ENCODE results near the gene MYRFL. TPM values are rescaled to one million over a fixed set of nuclear protein-coding genes. Genes with fewer than 3 reads are reported as not detected.

The MYRFL gene
- total RNA-seq, 2 donors from 2014 or later, result 0.15 to 0.55 TPM

DNA sequence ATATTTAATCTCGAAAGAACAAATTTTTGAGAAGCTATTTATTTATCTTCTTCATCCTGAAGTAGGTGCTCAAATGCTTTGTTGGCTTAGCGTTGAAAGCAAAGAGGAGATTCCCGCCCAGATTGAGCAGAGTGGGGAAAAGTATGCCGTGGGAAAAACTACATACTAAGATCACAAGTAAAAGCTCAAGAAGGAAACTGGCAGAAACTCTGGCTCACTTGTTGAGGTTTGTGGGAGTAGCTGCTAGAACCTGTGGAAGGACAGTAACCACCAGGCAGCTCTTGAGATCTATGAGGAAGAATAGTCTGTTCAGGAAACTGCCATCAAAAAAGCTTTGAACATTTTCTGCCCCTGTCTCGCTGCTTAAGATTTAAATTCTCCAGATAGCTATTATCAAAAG is 3.9 kb downstream of the MYRFL start:
- Mint-ChIP-seq H3K27me3 (ENCODE audit: insufficient read depth) (peaks cover 5% of the 10 kb centered on the region), H3K4me1 (no peaks in the 10 kb centered on the region), H3K9me3 (no peaks in the 10 kb centered on the region), H3K4me3 (no peak overlapping the region), H3K36me3 (ENCODE audit: low read depth) (no peaks in the 10 kb centered on the region), H3K27ac (no peak overlapping the region)
- DNase-seq, result no peak
- Histone ChIP-seq H3K4me1 (ENCODE audit: control insufficient read depth, insufficient read depth, low read length) (no peaks in the 10 kb centered on the region), H3K27me3 (ENCODE audit: control insufficient read depth, insufficient read depth, low read length, poor library complexity, severe bottlenecking) (no peaks in the 10 kb centered on the region), H3K4me3 (ENCODE audit: low read length) (no peak overlapping the region), H3K9me3 (ENCODE audit: control insufficient read depth, low read length) (no peaks in the 10 kb centered on the region), H3K36me3 (ENCODE audit: control insufficient read depth, insufficient read depth, low read length) (no peaks in the 10 kb centered on the region), H3K27ac (ENCODE audit: low read depth, low read length) (no peak overlapping the region), H3K9ac (ENCODE audit: extremely low read depth, low read length, poor library complexity, severe bottlenecking) (no peak overlapping the region)
- TF ChIP-seq, protein P1, sequence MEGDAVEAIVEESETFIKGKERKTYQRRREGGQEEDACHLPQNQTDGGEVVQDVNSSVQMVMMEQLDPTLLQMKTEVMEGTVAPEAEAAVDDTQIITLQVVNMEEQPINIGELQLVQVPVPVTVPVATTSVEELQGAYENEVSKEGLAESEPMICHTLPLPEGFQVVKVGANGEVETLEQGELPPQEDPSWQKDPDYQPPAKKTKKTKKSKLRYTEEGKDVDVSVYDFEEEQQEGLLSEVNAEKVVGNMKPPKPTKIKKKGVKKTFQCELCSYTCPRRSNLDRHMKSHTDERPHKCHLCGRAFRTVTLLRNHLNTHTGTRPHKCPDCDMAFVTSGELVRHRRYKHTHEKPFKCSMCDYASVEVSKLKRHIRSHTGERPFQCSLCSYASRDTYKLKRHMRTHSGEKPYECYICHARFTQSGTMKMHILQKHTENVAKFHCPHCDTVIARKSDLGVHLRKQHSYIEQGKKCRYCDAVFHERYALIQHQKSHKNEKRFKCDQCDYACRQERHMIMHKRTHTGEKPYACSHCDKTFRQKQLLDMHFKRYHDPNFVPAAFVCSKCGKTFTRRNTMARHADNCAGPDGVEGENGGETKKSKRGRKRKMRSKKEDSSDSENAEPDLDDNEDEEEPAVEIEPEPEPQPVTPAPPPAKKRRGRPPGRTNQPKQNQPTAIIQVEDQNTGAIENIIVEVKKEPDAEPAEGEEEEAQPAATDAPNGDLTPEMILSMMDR (conservative IDR thresholded peaks at IDR 0.05), result no peak
- 88 to 100% methylated on average over 2 to 5 of the region's 5 CpGs for WGBS, 2 experiments (ENCODE audit: insufficient coverage in 1 of 2, insufficient read length in 1 of 2)

DNA sequence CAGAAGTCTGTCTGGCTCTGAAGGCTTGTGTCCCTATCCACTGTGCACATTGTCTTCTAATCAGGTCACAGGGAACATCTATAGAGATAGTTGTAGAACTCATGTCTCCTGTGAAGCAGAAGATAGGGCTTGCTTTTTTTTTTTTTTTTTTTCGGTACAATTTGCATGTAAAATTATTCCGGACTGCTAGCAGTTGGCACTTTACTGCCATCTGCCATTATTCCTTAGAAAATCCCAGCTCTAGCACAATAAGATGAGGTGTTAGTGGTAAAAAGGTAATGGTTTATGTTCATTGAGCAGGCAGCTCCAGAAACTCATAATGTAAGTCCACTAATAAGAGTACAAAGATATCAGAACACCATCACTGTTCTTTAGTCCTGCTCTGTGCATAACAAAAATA is 8.7 kb downstream of the MYRFL start:
- H3K27me3 Mint-ChIP-seq (ENCODE audit: insufficient read depth), result peaks cover 5% of the 10 kb centered on the region
- TF ChIP-seq, protein P1 (conservative IDR thresholded peaks at IDR 0.05), result no peak
- H3K4me1 Mint-ChIP-seq, result peaks cover 12% of the 10 kb centered on the region
- H3K27ac ChIP-seq (ENCODE audit: low read depth, low read length), result no peak overlapping the region
- no peaks in the 10 kb centered on the region for H3K36me3 ChIP-seq (ENCODE audit: control insufficient read depth, insufficient read depth, low read length)
- no peaks in the 10 kb centered on the region for H3K27me3 ChIP-seq (ENCODE audit: control insufficient read depth, insufficient read depth, low read length, poor library complexity, severe bottlenecking)
- H3K4me1 ChIP-seq (ENCODE audit: control insufficient read depth, insufficient read depth, low read length), result peaks cover 2% of the 10 kb centered on the region
- H3K4me3 Mint-ChIP-seq, result no peak overlapping the region
- no peaks in the 10 kb centered on the region for H3K9me3 Mint-ChIP-seq
- H3K4me3 ChIP-seq (ENCODE audit: low read length), result no peak overlapping the region
- no CpG with 5 or more reads among the region's 2 CpGs for WGBS, 2 experiments (ENCODE audit: insufficient coverage in 1 of 2, insufficient read length in 1 of 2)
- no peaks in the 10 kb centered on the region for H3K9me3 ChIP-seq (ENCODE audit: control insufficient read depth, low read length)
- H3K36me3 Mint-ChIP-seq (ENCODE audit: low read depth), result no peaks in the 10 kb centered on the region
- H3K27ac Mint-ChIP-seq, result no peak overlapping the region
- H3K9ac ChIP-seq (ENCODE audit: extremely low read depth, low read length, poor library complexity, severe bottlenecking), result no peak overlapping the region
- DNase-seq, result no peak

DNA sequence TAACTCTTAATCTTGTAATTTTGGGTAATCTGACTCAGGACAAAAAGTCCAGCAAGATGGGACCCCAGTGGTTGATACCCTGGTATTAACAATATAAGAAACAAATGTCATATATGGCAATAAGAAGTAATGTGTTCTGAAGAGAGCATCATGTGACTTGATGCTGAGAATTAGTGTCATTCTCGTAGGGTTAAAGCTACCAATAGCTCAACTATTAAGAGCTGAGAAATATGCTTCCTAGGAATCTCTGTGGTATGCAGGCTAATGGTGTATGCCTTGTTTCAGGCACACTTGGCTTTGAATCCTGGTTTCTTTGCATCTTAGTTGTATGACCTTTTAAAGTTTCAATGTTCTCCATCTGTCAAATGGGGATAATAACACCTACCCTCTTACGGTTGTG is 9.1 kb downstream of the MYRFL start:
- Histone ChIP-seq H3K4me3 (ENCODE audit: low read length) (no peak overlapping the region), H3K9me3 (ENCODE audit: control insufficient read depth, low read length) (no peaks in the 10 kb centered on the region), H3K9ac (ENCODE audit: extremely low read depth, low read length, poor library complexity, severe bottlenecking) (no peak overlapping the region), H3K27me3 (ENCODE audit: control insufficient read depth, insufficient read depth, low read length, poor library complexity, severe bottlenecking) (no peaks in the 10 kb centered on the region), H3K27ac (ENCODE audit: low read depth, low read length) (no peak overlapping the region), H3K36me3 (ENCODE audit: control insufficient read depth, insufficient read depth, low read length) (no peaks in the 10 kb centered on the region), H3K4me1 (ENCODE audit: control insufficient read depth, insufficient read depth, low read length) (peaks cover 2% of the 10 kb centered on the region)
- H3K9me3 Mint-ChIP-seq, result no peaks in the 10 kb centered on the region
- WGBS, 2 experiments (ENCODE audit: insufficient coverage in 1 of 2, insufficient read length in 1 of 2), result 88 to 100% methylated on average over 1 to 2 of the region's 2 CpGs
- DNase-seq, result no peak
- peaks cover 4% of the 10 kb centered on the region for H3K27me3 Mint-ChIP-seq (ENCODE audit: insufficient read depth)
- H3K36me3 Mint-ChIP-seq (ENCODE audit: low read depth), result no peaks in the 10 kb centered on the region
- H3K4me1 Mint-ChIP-seq, result peaks cover 12% of the 10 kb centered on the region
- H3K4me3 Mint-ChIP-seq, result no peak overlapping the region
- H3K27ac Mint-ChIP-seq, result no peak overlapping the region
- TF ChIP-seq, protein P1 (conservative IDR thresholded peaks at IDR 0.05), result no peak
